HG02571 (cell line): ENCODE measurements around the gene NOL4L.

Source experiments
- ATAC-seq: cut with Tn5 transposase; IDR thresholded peaks from one replicate; pipeline ENCODE4 v1.9.1; 2021; ENCODE audit warnings: mild to moderate bottlenecking, moderate library complexity; ENCODE audit not compliant: unreplicated experiment

NOL4L gene, protein sequence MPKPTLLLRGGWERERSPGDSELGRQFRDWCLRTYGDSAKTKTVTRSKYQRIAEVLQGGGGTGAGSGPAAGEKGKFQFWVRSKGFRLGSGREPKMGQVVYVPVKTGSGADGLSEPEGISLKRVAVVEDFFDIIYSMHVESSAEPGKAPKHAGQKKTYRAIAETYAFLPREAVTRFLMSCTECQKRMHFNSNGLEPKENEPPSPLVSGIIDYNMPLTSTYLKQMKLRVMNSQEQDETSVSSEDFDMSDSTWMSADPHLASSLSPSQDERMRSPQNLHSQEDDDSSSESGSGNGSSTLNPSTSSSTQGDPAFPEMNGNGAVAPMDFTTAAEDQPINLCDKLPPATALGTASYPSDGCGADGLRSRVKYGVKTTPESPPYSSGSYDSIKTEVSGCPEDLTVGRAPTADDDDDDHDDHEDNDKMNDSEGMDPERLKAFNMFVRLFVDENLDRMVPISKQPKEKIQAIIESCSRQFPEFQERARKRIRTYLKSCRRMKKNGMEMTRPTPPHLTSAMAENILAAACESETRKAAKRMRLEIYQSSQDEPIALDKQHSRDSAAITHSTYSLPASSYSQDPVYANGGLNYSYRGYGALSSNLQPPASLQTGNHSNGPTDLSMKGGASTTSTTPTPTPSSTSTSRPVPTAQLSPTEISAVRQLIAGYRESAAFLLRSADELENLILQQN

GRCh38 chr20:32585011-32585585 is at the start of gene NOL4L:
TSS of gene NOL4L (minus strand) at chr20:32585333. CDS start at chr20:32584890, 443 bp downstream.
- no peak for ATAC-seq

GRCh38 chr20:32634041-32634805 is 49.1 kb upstream of the NOL4L start:
- no peak for ATAC-seq

DNA sequence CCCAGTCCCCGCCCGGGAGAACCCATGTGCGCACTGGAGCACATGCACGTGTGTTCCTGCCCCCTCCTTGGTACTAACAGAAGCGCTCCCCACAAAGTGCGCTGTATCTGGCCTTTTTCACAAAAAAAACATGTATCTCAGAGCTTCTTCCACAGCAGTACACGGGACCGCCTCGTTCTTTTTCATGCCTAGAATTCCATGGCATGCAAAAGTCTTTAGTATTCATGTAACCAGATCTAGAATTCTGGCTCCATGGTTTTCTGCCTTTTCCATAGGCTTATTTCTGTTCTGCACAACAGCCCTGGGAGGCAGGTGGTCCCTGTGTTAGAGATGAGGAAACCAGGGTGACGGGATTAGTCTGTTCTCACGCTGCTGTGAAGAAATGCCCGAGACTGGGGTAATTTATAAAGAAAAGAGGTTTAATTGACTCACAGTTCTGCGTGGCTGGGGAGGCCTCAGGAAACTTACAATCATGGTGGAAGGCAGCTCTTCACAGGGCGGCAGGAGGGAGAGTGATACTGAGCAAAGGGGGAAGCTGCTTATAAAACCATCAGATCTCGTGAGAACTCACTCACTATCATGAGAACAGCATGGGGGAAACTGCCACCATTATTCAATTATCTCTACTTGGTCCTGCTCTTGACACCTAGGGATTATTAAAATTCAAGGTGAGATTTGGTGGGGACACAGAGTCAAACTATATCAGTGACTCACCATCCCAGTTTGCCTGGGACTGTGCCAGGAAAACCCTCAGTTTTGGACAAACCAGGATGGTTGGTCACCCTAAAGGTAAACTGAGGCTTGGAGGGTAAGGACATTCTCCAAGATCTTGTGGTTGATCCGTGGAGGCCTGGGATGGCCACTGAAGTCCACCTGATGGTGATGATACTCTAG is 47.6 kb upstream of the NOL4L start:
- no peak for ATAC-seq

DNA sequence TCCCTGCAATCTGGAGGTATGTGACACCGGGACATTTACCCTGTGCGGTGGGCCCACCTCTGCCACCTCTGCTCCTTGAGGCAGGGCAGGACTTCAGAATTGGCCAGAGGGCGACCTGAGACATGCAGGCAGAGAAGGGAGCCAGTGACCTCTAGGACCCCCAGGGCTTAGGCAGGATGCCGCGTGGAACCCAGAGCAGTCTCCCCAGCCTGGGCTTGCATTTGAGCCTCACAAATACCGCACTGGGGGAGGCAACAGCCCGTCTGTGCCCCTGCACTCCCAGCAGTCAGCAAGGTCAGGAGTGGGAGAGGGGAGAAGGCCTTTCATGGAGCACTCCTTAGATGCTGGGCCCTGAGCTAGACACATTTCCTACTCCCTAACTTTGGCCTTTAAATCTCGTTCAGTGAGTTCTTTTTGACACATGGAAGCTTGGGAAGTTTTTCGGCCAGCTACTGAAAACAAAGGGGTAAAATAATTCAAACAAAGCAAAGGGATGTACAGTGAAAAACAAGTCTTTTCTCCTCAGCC is 46.9 kb upstream of the NOL4L start:
- no peak for ATAC-seq

DNA sequence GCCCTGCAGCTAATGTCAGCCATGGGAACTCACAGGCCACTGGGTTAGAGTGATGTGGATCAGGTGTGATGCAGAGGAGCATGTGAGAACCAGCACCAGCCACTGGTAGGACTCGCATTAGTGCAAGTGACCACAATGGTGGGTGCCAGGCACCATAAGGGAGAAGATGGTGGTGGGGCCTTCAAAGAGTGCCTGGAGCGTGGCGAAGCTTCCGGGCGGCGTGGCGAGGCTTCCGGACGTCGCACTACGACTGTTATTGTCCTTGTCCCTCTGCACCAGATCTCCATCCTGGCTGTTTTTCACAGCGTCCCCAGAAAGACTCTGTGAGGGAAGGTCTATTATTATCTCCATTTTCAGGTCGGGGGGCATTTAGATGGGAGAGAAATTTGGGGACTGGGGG is 44.7 kb upstream of the NOL4L start:
- ATAC-seq, result no peak

GRCh38 chr20:32628960-32629530 is 43.9 kb upstream of the NOL4L start:
- no peak for ATAC-seq

GRCh38 chr20:32626859-32627636 is 41.9 kb upstream of the NOL4L start:
- no peak for ATAC-seq

GRCh38 chr20:32626407-32626806 is 41.3 kb upstream of the NOL4L start:
- no peak for ATAC-seq

DNA sequence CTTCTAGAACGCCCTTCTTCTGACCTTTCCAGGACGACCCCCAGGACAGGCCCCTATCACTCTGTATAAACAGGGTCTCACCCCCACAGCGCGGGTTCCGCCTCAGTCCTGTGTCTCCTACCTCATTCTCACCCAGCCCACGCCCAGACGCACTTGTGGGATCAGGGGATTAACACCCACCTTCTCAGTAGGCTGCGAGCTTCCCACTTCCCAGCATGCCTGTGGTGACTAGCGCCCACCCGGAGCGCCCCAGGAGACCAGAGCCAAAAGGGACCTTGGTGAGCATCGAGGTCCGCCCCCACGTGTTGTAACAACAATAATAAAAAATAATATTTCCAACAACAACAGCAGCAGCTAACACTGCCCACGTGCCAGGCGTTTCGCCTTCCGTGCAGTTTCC is 40.9 kb upstream of the NOL4L start:
- no peak for ATAC-seq

DNA sequence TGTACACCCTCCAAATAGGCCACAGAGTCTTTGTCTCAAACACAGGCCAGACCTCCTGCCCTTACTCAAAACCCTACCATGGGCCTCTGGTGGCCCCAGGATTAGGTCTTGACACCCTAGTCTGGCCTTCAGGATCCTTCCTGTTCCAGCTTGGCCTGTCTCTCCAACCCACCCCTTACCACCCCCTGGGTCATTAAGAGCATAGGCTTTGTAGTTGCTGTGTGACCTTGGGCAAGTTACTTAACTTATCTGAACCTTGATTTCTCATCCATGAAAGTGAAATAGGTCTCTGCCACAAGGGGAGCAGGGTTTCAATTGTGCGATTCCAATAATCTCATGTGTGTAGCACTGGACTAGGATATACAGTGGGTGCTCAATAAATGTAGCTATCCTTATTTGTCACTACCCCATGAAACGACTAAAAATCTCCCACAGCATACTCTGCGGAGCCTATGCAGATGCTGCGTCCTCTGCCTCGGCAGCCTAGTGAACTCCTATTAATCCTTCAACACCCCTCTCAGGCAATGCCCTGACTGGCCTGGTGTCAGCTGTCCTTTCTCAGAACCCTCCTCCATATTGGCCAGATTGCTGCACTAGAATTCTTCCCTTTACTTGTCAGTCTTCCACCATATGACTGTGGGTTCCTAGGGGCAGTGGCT is 39.7 kb upstream of the NOL4L start:
- ATAC-seq, result no peak

- ATAC-seq, result no peak
Measured at GRCh38 chr20:32623667-32624157, 38.6 kb upstream of the NOL4L start.

DNA sequence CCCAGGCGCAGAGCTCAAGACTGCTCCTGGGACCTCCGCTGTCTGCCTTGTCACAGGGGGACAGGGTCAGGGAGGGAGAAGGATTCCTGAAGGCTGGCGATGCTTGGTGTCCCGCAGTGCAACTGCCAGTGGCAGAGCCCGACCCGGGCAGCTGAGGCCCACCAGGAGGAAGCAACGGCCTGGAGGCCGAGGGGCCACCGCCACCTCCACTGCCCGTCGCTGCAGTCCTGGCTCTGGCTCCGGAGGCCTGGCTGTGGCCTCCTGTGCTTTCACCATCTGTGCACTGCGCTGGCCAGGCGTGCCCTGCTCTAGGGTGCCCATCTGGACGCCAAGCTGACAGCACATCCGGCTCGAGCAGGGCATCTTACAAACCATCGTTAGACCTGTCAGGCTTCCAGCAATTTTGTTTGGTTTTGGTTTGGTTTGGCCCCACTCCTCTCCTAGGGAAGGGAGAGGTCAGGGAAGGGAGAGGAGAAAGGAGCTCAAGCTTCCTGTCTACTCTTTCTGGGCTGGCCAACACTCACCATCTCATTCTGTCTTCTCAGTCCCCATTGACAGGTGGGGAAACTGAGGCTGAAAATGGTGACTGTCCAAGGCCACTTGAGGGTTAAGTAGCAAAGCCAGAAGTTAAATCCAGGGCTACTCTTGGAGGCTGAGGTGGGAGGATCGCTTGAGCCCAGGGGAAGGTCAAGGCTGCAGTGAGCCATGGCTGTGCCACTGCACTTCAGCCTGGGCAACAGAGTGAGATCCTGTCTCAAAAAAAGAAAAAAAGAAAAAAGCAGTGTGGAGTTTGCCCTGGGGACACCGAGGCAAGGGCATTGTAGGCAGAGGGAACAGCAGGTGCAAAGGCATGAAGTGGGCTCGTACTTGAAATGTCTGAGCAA is 37.7 kb upstream of the NOL4L start:
- ATAC-seq, result no peak

DNA sequence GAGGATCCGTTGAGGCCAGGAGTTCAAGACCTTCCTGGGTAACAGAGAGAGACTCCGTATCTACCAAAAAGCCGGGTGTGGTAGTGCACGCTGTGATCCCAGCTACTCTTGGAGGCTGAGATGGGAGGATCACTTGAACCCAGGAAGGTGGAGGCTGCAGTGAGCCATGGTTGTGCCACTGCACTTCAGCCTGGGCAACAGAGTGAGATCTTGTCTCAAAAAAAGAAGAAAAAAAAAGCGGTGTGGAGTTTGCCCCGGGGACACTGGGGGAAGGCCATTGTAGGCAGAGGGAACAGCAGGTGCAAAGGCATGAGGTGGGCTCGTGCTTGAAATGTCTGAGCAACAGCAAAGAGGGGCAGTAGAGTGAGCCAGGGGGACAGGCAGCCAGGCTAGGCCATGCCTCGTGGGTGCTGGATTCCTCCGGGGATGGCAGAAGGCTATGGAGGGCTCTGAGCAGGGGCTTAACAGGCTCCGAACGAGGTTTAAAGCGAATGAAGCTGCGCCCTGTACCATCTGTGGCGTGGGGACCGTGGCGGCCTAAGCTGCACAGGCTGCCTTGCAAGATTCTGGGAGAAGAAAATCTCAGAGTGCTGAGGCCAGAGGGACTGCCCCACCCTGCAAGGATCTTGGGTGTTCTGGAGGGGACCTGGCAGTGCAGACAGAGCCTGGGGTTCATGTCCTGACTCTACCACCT is 36.9 kb upstream of the NOL4L start:
- no peak for ATAC-seq

GRCh38 chr20:32621071-32621890 is 36.1 kb upstream of the NOL4L start:
- no peak for ATAC-seq

DNA sequence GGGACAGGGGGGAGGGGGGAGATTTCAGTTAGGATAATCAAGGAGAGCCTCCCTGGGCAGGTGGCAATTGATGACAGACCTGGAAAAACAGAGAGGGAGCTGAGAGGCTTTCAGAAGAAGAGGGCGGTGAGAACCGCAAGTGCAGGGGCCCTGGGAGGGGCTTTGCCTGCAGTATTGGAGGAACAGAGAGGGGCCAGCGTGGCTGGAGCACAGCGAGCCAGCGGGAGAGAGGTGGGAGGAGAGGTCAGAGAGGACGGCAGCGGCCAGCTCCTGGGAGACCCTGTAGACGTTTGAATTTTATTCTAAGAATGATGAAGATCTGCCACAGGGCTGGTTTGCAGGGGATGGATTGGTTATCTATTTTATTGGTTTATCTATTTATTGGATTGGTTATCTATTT is 34.5 kb upstream of the NOL4L start:
- no peak for ATAC-seq

- ATAC-seq, result no peak
Measured at GRCh38 chr20:32614772-32615171, 29.6 kb upstream of the NOL4L start.
